B cell (primary cell): ENCODE data around the gene PARD6G. TPM values are rescaled to one million over a fixed set of nuclear protein-coding genes. Genes with fewer than 3 reads are reported as not detected.

ENCODE experiments used
- ATAC-seq: fragments of 200-7000 bp; cut with Tn5 transposase; one replicate; pipeline ENCODE4 v1.10.0; 2021; ENCODE audit warnings: low read depth, mild to moderate bottlenecking, moderate number of reproducible peaks, moderate library complexity
- CTCF ChIA-PET: fragments of 350-600 bp; sonication (Branson Sonifier 250); formaldehyde crosslinking; loops from one replicate; lab custom pipeline; 2021; ENCODE audit warnings: antibody characterized with exemption, inconsistent platforms; lab: Charles Lee
- POLR2A ChIA-PET: fragments of 350-600 bp; sonication (Branson Sonifier 250); formaldehyde crosslinking; loops from one replicate; lab custom pipeline; 2021; ENCODE audit warnings: antibody characterized with exemption; lab: Charles Lee
- DNase-seq: peaks from one replicate; pipeline ENCODE4 v3.0.0; 2013
- H2AFZ ChIP-seq: 2 replicates; pipeline ENCODE4 v1.6.1; 2012; ENCODE audit warnings: mild to moderate bottlenecking, low read depth, low read length; ENCODE audit not compliant: insufficient read depth, poor library complexity, severe bottlenecking
- H3K27ac ChIP-seq, 2 donors: 1 replicate in 1 of 2; 2 replicates in 1 of 2; pipeline ENCODE4 v1.5.1; 2012 to 2013; ENCODE audit warnings: low read length in 2 of 2, mild to moderate bottlenecking in 2 of 2, moderate library complexity in 1 of 2
- H3K27me3 ChIP-seq, 4 experiments: fragments of 200-600 bp in 1 of 4; sonication (generic) in 1 of 4; replicated peaks in 1 of 4; 1 replicate in 2 of 4; 2 replicates in 2 of 4; pipeline versions ENCODE4 v1.6.1 to v1.7.0; 2013 to 2016; ENCODE audit warnings: low read length in 3 of 4, mild to moderate bottlenecking in 2 of 4, mixed read lengths in 1 of 4, moderate library complexity in 1 of 4; ENCODE audit not compliant: insufficient read depth in 4 of 4, control insufficient read depth in 3 of 4; ENCODE audit errors: control extremely low read depth in 1 of 4
- H3K36me3 ChIP-seq, 2 experiments: replicated peaks in 1 of 2; 1 replicate in 1 of 2; 2 replicates in 1 of 2; pipeline versions ENCODE4 v1.6.1 to v1.7.1; 2013; ENCODE audit warnings: low read length in 1 of 2; ENCODE audit not compliant: insufficient read depth in 2 of 2, control insufficient read depth in 1 of 2; ENCODE audit errors: control extremely low read depth in 1 of 2, extremely low read depth in 1 of 2
- H3K4me1 ChIP-seq, 2 donors: fragments of 200-600 bp in 1 of 2; sonication (generic) in 1 of 2; 1 replicate in 1 of 2; 2 replicates in 1 of 2; pipeline versions ENCODE4 v1.5.1 to v1.6.1; 2013 to 2017; ENCODE audit warnings: low read length in 2 of 2; ENCODE audit not compliant: control insufficient read depth in 2 of 2, insufficient read depth in 2 of 2
- H3K4me2 ChIP-seq: replicated peaks from 2 replicates; pipeline ENCODE3; 2012; ENCODE audit warnings: mild to moderate bottlenecking, low read depth, low read length; ENCODE audit not compliant: poor library complexity, severe bottlenecking
- H3K4me3 ChIP-seq, 5 experiments: fragments of 200-600 bp in 1 of 5; sonication (generic) in 1 of 5; 1 replicate in 3 of 5; 2 replicates in 2 of 5; pipeline versions ENCODE4 v1.5.1 to v1.7.0; 2011 to 2016; ENCODE audit warnings: low read length in 4 of 5, mild to moderate bottlenecking in 4 of 5, low read depth in 2 of 5, control low read depth in 1 of 5, moderate library complexity in 1 of 5; ENCODE audit not compliant: insufficient read depth in 1 of 5; ENCODE audit errors: control extremely low read depth in 1 of 5, extremely low read depth in 1 of 5
- H3K79me2 ChIP-seq: fragments of 200-600 bp; sonication (generic); one replicate; pipeline ENCODE4 v1.6.0; 2016; ENCODE audit warnings: low read length; ENCODE audit not compliant: control insufficient read depth, insufficient read depth
- H3K9ac ChIP-seq: fragments of 200-600 bp; sonication (generic); 2 replicates; pipeline ENCODE4 v1.6.1; 2017; ENCODE audit warnings: mild to moderate bottlenecking, low read length, moderate library complexity
- H3K9me3 ChIP-seq, 3 donors: one replicate each; pipeline versions ENCODE4 v1.6.1 to v1.7.1; 2013; ENCODE audit warnings: low read length in 2 of 3; ENCODE audit not compliant: control insufficient read depth in 2 of 3, insufficient read depth in 1 of 3; ENCODE audit errors: control extremely low read depth in 1 of 3
- H4K20me1 ChIP-seq: 2 replicates; pipeline ENCODE4 v1.6.0; 2012; ENCODE audit warnings: mild to moderate bottlenecking, low read length; ENCODE audit not compliant: insufficient read depth, control insufficient read depth, poor library complexity, severe bottlenecking
- H3K27ac Mint-ChIP-seq: one replicate; pipeline ENCODE4 v1.8.0; 2021; ENCODE audit warnings: mixed read lengths
- H3K27me3 Mint-ChIP-seq: one replicate; pipeline ENCODE4 v1.8.0; 2021; ENCODE audit warnings: mixed read lengths
- H3K4me1 Mint-ChIP-seq: one replicate; pipeline ENCODE4 v1.8.0; 2021; ENCODE audit warnings: mixed read lengths
- H3K4me3 Mint-ChIP-seq: one replicate; pipeline ENCODE4 v1.8.0; 2021; ENCODE audit warnings: mixed read lengths
- H3K9me3 Mint-ChIP-seq: one replicate; pipeline ENCODE4 v1.8.0; 2022; ENCODE audit warnings: mixed read lengths; ENCODE audit not compliant: insufficient read depth
- EZH2 ChIP-seq: IDR thresholded peaks from 2 replicates; pipeline ENCODE4 v1.6.1; 2012; ENCODE audit warnings: borderline replicate concordance, low read depth, mild to moderate bottlenecking, moderate library complexity, low read length; ENCODE audit not compliant: insufficient read depth, poor library complexity, severe bottlenecking
- WGBS: methylation state at CpG from one replicate; pipeline ENCODE4 v1.1.5; 2013; ENCODE audit warnings: missing lambda C conversion rate; ENCODE audit not compliant: insufficient coverage; 5-methylcytosine and 5-hydroxymethylcytosine counted together
- intact Hi-C: fragments of 100-400 bp; cut with micrococcal nuclease; formaldehyde crosslinking; loops from one replicate; pipeline ENCODE4 v1.10.0; 2022
- polyA plus RNA-seq: library from polyadenylated mRNA; depleted of rRNA; stranded (reverse); fragments of >200 nt; gene quantifications from 2 replicates; pipeline ENCODE4 v1.2.3, GENCODE V29; 2012
- total RNA-seq, 2 donors: library from RNA; stranded (reverse); fragments of 120-200 nt in 1 of 2; gene quantifications; 1 replicate in 1 of 2; 2 replicates in 1 of 2; pipeline versions ENCODE4 v1.2.3 to v1.2.4, GENCODE V29; 2013 to 2022
- TF ChIP-seq, protein P1 (sequence below): fragments of 200-600 bp; IDR thresholded peaks from one replicate; pipeline ENCODE4 v1.8.0; 2022; ENCODE audit warnings: antibody characterized with exemption, mild to moderate bottlenecking

The PARD6G gene
- total and polyA plus RNA-seq, 2 donors (not counting 1 experiment from before 2014, with no cell fraction given): not detected

DNA sequence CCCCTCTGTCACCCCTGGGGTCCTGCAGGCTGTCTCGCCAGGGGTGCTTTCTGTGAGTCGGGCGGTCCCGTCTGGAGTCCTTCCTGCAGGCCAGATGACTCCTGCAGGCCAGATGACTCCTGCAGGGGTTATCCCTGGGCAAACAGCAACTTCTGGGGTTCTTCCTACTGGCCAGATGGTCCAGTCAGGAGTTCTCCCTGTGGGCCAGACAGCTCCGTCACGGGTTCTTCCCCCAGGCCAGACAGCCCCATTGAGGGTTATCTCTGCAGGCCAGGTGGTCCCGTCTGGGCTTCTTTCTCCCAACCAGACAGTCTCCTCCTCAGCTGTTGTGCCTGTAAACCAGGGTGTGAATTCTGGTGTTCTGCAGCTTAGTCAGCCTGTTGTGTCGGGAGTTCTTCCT, 110.6 kb downstream of the PARD6G start:
- Histone ChIP-seq H4K20me1 (no peaks in the 10 kb centered on the region), H3K4me2 (no peak overlapping the region), H2AFZ (no peak overlapping the region), H3K27ac (no peak overlapping the region), H3K9ac (no peak overlapping the region), H3K27me3 (no peaks in the 10 kb centered on the region), H3K4me3 (no peak overlapping the region), H3K36me3 (peaks cover 0 to 43% of the 10 kb centered on the region in 2 experiments), H3K9me3 (no peaks in the 10 kb centered on the region), H3K4me1 (no peaks in the 10 kb centered on the region), H3K79me2 (no peaks in the 10 kb centered on the region)
- WGBS: 94% methylated on average over 8 of the region's 8 CpGs
- ChIA-PET CTCF (no interaction called here), POLR2A (no interaction called here)
- H3K4me3 Mint-ChIP-seq: no peak overlapping the region
- intact Hi-C loops: no loop called here
- no peaks in the 10 kb centered on the region for H3K27me3 Mint-ChIP-seq
- H3K27ac Mint-ChIP-seq: no peak overlapping the region
- no peaks in the 10 kb centered on the region for H3K4me1 Mint-ChIP-seq
- no peak for TF ChIP-seq EZH2
- TF ChIP-seq, protein P1, sequence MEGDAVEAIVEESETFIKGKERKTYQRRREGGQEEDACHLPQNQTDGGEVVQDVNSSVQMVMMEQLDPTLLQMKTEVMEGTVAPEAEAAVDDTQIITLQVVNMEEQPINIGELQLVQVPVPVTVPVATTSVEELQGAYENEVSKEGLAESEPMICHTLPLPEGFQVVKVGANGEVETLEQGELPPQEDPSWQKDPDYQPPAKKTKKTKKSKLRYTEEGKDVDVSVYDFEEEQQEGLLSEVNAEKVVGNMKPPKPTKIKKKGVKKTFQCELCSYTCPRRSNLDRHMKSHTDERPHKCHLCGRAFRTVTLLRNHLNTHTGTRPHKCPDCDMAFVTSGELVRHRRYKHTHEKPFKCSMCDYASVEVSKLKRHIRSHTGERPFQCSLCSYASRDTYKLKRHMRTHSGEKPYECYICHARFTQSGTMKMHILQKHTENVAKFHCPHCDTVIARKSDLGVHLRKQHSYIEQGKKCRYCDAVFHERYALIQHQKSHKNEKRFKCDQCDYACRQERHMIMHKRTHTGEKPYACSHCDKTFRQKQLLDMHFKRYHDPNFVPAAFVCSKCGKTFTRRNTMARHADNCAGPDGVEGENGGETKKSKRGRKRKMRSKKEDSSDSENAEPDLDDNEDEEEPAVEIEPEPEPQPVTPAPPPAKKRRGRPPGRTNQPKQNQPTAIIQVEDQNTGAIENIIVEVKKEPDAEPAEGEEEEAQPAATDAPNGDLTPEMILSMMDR: no peak
- H3K9me3 Mint-ChIP-seq: no peaks in the 10 kb centered on the region
- ATAC-seq: no peak
- no peak for DNase-seq

DNA sequence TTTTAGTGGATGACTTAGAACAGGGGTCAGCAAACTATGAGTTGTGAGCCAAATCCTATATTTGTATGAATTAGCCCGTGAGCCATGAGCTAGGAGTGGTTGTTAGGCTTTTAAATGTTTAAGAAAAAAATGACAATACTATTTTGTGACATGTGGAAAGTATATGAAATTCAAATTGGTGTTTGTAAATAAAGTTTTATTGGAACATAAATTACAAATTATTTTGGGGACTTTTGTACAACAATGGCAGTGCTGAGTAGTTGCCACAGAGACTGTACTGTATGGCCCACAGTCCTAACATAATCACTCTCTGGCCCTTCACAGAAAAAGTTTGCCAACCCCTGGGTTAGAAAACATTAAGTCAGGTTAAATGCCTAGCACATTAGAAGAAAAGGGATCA, 112.2 kb downstream of the PARD6G start:
- POLR2A ChIA-PET: no interaction called here
- no peak for TF ChIP-seq EZH2
- TF ChIP-seq, protein P1: no peak
- no peak overlapping the region for H3K4me2 ChIP-seq
- H3K9me3 ChIP-seq: no peaks in the 10 kb centered on the region
- Mint-ChIP-seq H3K4me1 (peaks cover 2% of the 10 kb centered on the region), H3K9me3 (no peaks in the 10 kb centered on the region), H3K27me3 (no peaks in the 10 kb centered on the region), H3K27ac (no peak overlapping the region), H3K4me3 (no peak overlapping the region)
- H3K27me3 ChIP-seq: no peaks in the 10 kb centered on the region
- ATAC-seq: no peak
- H2AFZ ChIP-seq: no peak overlapping the region
- no peaks in the 10 kb centered on the region for H4K20me1 ChIP-seq
- no peaks in the 10 kb centered on the region for H3K4me1 ChIP-seq
- no peak overlapping the region for H3K9ac ChIP-seq
- no peak overlapping the region for H3K27ac ChIP-seq
- H3K79me2 ChIP-seq: peaks cover 3% of the 10 kb centered on the region
- peaks cover 0 to 45% of the 10 kb centered on the region in 2 experiments for H3K36me3 ChIP-seq
- CTCF ChIA-PET: no interaction called here
- WGBS: no CpG with 5 or more reads among the region's 1 CpG
- intact Hi-C loops: no loop called here
- no peak overlapping the region for H3K4me3 ChIP-seq
- DNase-seq: no peak
